Panc1 (cell line): Measurements from ENCODE around the gene NUDCD2. TPM values are rescaled to one million over a fixed set of nuclear protein-coding genes. Genes with fewer than 3 reads are reported as not detected.

Source experiments
- ATAC-seq: fragments of 200-7000 bp; cut with Tn5 transposase; 2 replicates; pipeline ENCODE4 v1.9.1; 2020; ENCODE audit warnings: mild to moderate bottlenecking, moderate library complexity
- BruUV-seq: library from RNA; stranded (reverse); fragments of 400-500 nt; replicated peaks from 2 replicates; lab custom pipeline; 2021; lab: Mats Ljungman, UMichigan
- CTCF ChIA-PET: fragments of 300-600 bp; sonication (Branson Sonifier 250); formaldehyde crosslinking; loops from one replicate; lab custom pipeline; 2022; ENCODE audit warnings: antibody characterized with exemption; lab: Charles Lee
- POLR2A ChIA-PET: fragments of 300-600 bp; sonication (Branson Sonifier 250); formaldehyde crosslinking; loops from one replicate; lab custom pipeline; 2022; ENCODE audit warnings: antibody characterized with exemption; lab: Charles Lee
- DNase-seq: peaks from one replicate; pipeline ENCODE4 v3.0.0-alpha.2; 2010; ENCODE audit warnings: low read depth, low spot score
- H3K27ac ChIP-seq: 2 replicates; pipeline ENCODE4 v1.5.1; 2011; ENCODE audit warnings: mild to moderate bottlenecking, low read length, inconsistent platforms
- H3K27me3 ChIP-seq: fragments of 200-500 bp; sonication (Bioruptor generic); 2 replicates; pipeline ENCODE4 v1.6.0; 2014; ENCODE audit warnings: low read length, inconsistent platforms; ENCODE audit not compliant: control insufficient read depth, insufficient read depth
- H3K36me3 ChIP-seq: fragments of 200-500 bp; sonication (Bioruptor generic); 2 replicates; pipeline ENCODE4 v1.5.1; 2014; ENCODE audit warnings: inconsistent platforms, mild to moderate bottlenecking, low read length, moderate library complexity; ENCODE audit not compliant: control insufficient read depth, insufficient read depth
- H3K4me1 ChIP-seq: 2 replicates; pipeline ENCODE4 v1.5.1; 2011; ENCODE audit warnings: inconsistent platforms, mild to moderate bottlenecking, low read length, moderate library complexity; ENCODE audit not compliant: control insufficient read depth, insufficient read depth
- H3K4me3 ChIP-seq, 2 experiments: 2 replicates each; pipeline ENCODE4 v1.5.1; 2011 to 2012; ENCODE audit warnings: low read depth in 2 of 2, low read length in 2 of 2, mild to moderate bottlenecking in 2 of 2, inconsistent platforms in 1 of 2, moderate library complexity in 1 of 2
- H3K9me3 ChIP-seq: fragments of 200-500 bp; sonication (Bioruptor generic); 2 replicates; pipeline ENCODE4 v1.5.1; 2014; ENCODE audit warnings: low read depth, mild to moderate bottlenecking, inconsistent platforms, low read length, moderate library complexity; ENCODE audit not compliant: control insufficient read depth, insufficient read depth
- POLR2AphosphoS5 ChIP-seq: IDR thresholded peaks from 2 replicates; pipeline ENCODE4 v1.6.1; 2012; ENCODE audit warnings: mild to moderate bottlenecking, low read depth, low read length, moderate library complexity
- SIN3A ChIP-seq: IDR thresholded peaks from 2 replicates; pipeline ENCODE4 v1.6.1; 2012; ENCODE audit warnings: low read depth, mild to moderate bottlenecking, low read length, moderate library complexity, borderline replicate concordance; ENCODE audit not compliant: insufficient read depth
- TCF7L2 ChIP-seq: IDR thresholded peaks from 2 replicates; pipeline ENCODE4 v1.6.1; 2011; ENCODE audit warnings: mild to moderate bottlenecking, low read depth, low read length, inconsistent platforms
- in situ Hi-C: cut with HindIII; loops from 2 replicates; pipeline ENCODE4 v1.10.0; 2016; ENCODE audit warnings: low sequenced_read_pairs, low pct_unique_long_range_greater_than_20kb
- intact Hi-C: fragments of 100-400 bp; cut with micrococcal nuclease; formaldehyde crosslinking; loops from one replicate; pipeline ENCODE4 v1.10.0; 2022; ENCODE audit not compliant: unreplicated experiment
- total RNA-seq: library from RNA; stranded (reverse); gene quantifications from one replicate; pipeline ENCODE4 v1.2.1, GENCODE V29; 2021; ENCODE audit not compliant: unreplicated experiment
- TF ChIP-seq, protein P1 (sequence below): fragments of 450-650 bp; IDR thresholded peaks from 2 replicates; pipeline ENCODE4 v1.5.1; 2017; ENCODE audit warnings: mild to moderate bottlenecking
- TF ChIP-seq, protein P2 (sequence below), 2 experiments: IDR thresholded peaks; 2 replicates each; pipeline ENCODE4 v1.6.1; 2011 to 2012; ENCODE audit warnings: low read depth in 2 of 2, control low read depth in 1 of 2, low read length in 1 of 2, mild to moderate bottlenecking in 1 of 2, moderate library complexity in 1 of 2; ENCODE audit not compliant: insufficient read depth in 1 of 2

NUDCD2 gene
- total RNA-seq, 1 experiment from 2014 or later, result 58.6 TPM

DNA sequence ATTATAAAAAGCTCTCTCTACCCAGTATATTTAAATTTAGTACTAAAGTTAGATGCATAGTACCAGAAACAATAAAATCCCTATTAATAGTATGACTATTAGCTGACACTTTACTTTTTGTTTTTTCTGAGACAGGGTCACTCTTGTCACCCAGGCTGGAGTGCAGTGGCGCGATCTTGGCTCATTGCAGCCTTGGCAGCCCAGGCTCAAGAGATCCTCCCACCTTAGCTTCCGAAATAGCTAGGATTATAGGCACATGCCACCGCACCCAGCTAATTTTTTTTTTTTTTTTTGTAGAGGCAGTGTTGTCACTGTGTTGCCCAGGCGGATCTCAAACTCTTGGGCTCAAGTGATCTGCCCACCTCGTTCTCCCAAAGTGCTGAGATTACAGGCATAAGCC lies 14.6 kb downstream of the NUDCD2 start:
- in situ Hi-C loops, result no loop called here
- Histone ChIP-seq H3K9me3 (no peaks in the 10 kb centered on the region), H3K27me3 (no peaks in the 10 kb centered on the region), H3K4me1 (peaks cover under 1% of the 10 kb centered on the region; the same call in 1 of the 2 replicates), H3K36me3 (peaks cover 56% of the 10 kb centered on the region), H3K27ac (no peak overlapping the region), H3K4me3 (no peak overlapping the region)
- DNase-seq, result no peak
- POLR2A ChIA-PET, result interaction anchor here (1.1 kb wide), 1 partner anchor 15 kb away, joined by 24 read pairs; the partner anchor contains the start of genes HMMR and NUDCD2
- intact Hi-C loops, result no loop called here
- no TSS peak for BruUV-seq
- no peak for TF ChIP-seq POLR2AphosphoS5
- TF ChIP-seq, protein P1, sequence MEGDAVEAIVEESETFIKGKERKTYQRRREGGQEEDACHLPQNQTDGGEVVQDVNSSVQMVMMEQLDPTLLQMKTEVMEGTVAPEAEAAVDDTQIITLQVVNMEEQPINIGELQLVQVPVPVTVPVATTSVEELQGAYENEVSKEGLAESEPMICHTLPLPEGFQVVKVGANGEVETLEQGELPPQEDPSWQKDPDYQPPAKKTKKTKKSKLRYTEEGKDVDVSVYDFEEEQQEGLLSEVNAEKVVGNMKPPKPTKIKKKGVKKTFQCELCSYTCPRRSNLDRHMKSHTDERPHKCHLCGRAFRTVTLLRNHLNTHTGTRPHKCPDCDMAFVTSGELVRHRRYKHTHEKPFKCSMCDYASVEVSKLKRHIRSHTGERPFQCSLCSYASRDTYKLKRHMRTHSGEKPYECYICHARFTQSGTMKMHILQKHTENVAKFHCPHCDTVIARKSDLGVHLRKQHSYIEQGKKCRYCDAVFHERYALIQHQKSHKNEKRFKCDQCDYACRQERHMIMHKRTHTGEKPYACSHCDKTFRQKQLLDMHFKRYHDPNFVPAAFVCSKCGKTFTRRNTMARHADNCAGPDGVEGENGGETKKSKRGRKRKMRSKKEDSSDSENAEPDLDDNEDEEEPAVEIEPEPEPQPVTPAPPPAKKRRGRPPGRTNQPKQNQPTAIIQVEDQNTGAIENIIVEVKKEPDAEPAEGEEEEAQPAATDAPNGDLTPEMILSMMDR, result no peak
- TF ChIP-seq, protein P2, sequence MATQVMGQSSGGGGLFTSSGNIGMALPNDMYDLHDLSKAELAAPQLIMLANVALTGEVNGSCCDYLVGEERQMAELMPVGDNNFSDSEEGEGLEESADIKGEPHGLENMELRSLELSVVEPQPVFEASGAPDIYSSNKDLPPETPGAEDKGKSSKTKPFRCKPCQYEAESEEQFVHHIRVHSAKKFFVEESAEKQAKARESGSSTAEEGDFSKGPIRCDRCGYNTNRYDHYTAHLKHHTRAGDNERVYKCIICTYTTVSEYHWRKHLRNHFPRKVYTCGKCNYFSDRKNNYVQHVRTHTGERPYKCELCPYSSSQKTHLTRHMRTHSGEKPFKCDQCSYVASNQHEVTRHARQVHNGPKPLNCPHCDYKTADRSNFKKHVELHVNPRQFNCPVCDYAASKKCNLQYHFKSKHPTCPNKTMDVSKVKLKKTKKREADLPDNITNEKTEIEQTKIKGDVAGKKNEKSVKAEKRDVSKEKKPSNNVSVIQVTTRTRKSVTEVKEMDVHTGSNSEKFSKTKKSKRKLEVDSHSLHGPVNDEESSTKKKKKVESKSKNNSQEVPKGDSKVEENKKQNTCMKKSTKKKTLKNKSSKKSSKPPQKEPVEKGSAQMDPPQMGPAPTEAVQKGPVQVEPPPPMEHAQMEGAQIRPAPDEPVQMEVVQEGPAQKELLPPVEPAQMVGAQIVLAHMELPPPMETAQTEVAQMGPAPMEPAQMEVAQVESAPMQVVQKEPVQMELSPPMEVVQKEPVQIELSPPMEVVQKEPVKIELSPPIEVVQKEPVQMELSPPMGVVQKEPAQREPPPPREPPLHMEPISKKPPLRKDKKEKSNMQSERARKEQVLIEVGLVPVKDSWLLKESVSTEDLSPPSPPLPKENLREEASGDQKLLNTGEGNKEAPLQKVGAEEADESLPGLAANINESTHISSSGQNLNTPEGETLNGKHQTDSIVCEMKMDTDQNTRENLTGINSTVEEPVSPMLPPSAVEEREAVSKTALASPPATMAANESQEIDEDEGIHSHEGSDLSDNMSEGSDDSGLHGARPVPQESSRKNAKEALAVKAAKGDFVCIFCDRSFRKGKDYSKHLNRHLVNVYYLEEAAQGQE (IDR thresholded peaks at IDR 0.05; ENCODE audit: insufficient read depth in 1 of 2, low read depth in 2 of 2, low read length in 1 of 2), result no peak
- no peak for TF ChIP-seq SIN3A
- TF ChIP-seq TCF7L2, result no peak
- CTCF ChIA-PET, result no interaction called here
- no peak for ATAC-seq

DNA sequence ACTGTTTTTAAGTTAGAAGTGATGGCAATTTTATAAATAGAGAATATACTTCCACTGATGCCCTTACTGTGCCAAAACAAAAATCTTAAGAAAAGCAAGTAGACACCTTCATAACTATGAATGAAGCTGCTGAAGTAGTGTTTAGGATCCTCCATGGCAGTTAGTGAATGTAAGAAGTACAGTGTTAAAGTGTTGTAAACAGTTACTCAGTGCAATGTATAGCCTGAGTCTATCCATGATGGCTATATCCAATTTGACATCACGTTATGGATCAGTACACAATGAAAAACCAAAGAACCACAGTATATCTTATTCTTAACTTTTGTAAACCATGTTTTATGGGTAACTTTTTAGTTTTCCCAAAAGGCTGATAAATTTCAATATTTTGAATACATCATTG lies 15.4 kb downstream of the NUDCD2 start:
- CTCF ChIA-PET, result no interaction called here
- intact Hi-C loops, result no loop called here
- no peak overlapping the region for H3K4me3 ChIP-seq
- no TSS peak for BruUV-seq
- POLR2A ChIA-PET, result interaction anchor here (1.1 kb wide), 1 partner anchor 16 kb away, joined by 24 read pairs; the partner anchor contains the start of genes HMMR and NUDCD2
- H3K27ac ChIP-seq, result no peak overlapping the region
- H3K27me3 ChIP-seq, result no peaks in the 10 kb centered on the region
- peaks cover 63% of the 10 kb centered on the region for H3K36me3 ChIP-seq
- no peak for TF ChIP-seq TCF7L2
- TF ChIP-seq, protein P2 (IDR thresholded peaks at IDR 0.05; ENCODE audit: insufficient read depth in 1 of 2, low read depth in 2 of 2, low read length in 1 of 2), result no peak
- no peak for TF ChIP-seq SIN3A
- TF ChIP-seq, protein P1, result no peak
- no peak for TF ChIP-seq POLR2AphosphoS5
- DNase-seq (no peak), ATAC-seq (no peak)
- H3K9me3 ChIP-seq, result no peaks in the 10 kb centered on the region
- in situ Hi-C loops, result no loop called here
- H3K4me1 ChIP-seq, result peaks cover 9% of the 10 kb centered on the region
